ENCODE data around the gene CTAGE4. TPM values are rescaled to one million over a fixed set of nuclear protein-coding genes. Genes with fewer than 3 reads are reported as not detected.
"Not testable (repeated sequence)": the region's sequence is repeated elsewhere in the genome, so short reads cannot be mapped to it uniquely, and the experiment has no call there.

CTAGE4 gene
- polyA plus RNA-seq (2013, experiment 1 of 2; ENCODE audit: insufficient read length), result not detected
- not detected for polyA plus RNA-seq (2013, experiment 2 of 2; ENCODE audit: insufficient read length)

- DNase-seq, result not testable (repeated sequence)
Observed at GRCh38 chr7:144183166-144183565, at the start of gene CTAGE4. Gene CTAGE4 (plus strand): TSS chr7:144183466. CDS start chr7:144183504, 38 bp downstream.

- DNase-seq, result no peak
Observed at GRCh38 chr7:144134116-144134515, 49.1 kb upstream of the CTAGE4 start.

GRCh38 chr7:144137501-144137900 lies 45.8 kb upstream of the CTAGE4 start:
- DNase-seq, result no peak

- peak; percentile 0 for DNase-seq
Observed at GRCh38 chr7:144142187-144142586, 41.1 kb upstream of the CTAGE4 start.

- DNase-seq, result no peak
Observed at GRCh38 chr7:144144426-144144825, 38.8 kb upstream of the CTAGE4 start.

- no peak for DNase-seq
Observed at GRCh38 chr7:144148224-144148827, 34.9 kb upstream of the CTAGE4 start.

- no peak for DNase-seq
Observed at GRCh38 chr7:144158861-144159260, 24.4 kb upstream of the CTAGE4 start.

GRCh38 chr7:144164784-144165183 lies 18.5 kb upstream of the CTAGE4 start:
- no peak for DNase-seq

- peak; percentile 9 for DNase-seq
Observed at GRCh38 chr7:144171594-144172350, 11.5 kb upstream of the CTAGE4 start.

- no peak for DNase-seq
Observed at GRCh38 chr7:144174613-144175012, 8.7 kb upstream of the CTAGE4 start.

- peak; percentile 2 for DNase-seq
Observed at GRCh38 chr7:144178380-144179164, 4.7 kb upstream of the CTAGE4 start.

GRCh38 chr7:144179165-144179479 lies 4.1 kb upstream of the CTAGE4 start:
- DNase-seq, result not testable (repeated sequence)

- not testable (repeated sequence) for DNase-seq
Observed at GRCh38 chr7:144187848-144188247, 4.6 kb downstream of the CTAGE4 start.

- not testable (repeated sequence) for DNase-seq
Observed at GRCh38 chr7:144188578-144189171, 5.4 kb downstream of the CTAGE4 start.

GRCh38 chr7:144193782-144194181 lies 10.5 kb downstream of the CTAGE4 start:
- DNase-seq, result not testable (repeated sequence)

GRCh38 chr7:144194453-144194852 lies 11.2 kb downstream of the CTAGE4 start:
- not testable (repeated sequence) for DNase-seq

GRCh38 chr7:144195212-144195872 lies 12.1 kb downstream of the CTAGE4 start, which contains the start of gene ARHGEF35:
Gene ARHGEF35 (minus strand): TSS chr7:144195833. CDS start chr7:144188383, 7,450 bp downstream.
- DNase-seq, result not testable (repeated sequence)

GRCh38 chr7:144198934-144199333 lies 15.7 kb downstream of the CTAGE4 start:
- not testable (repeated sequence) for DNase-seq

- DNase-seq, result not testable (repeated sequence)
Observed at GRCh38 chr7:144201978-144202377, 18.7 kb downstream of the CTAGE4 start.

- not testable (repeated sequence) for DNase-seq
Observed at GRCh38 chr7:144203086-144203485, 19.8 kb downstream of the CTAGE4 start.

GRCh38 chr7:144205306-144205705 lies 22.0 kb downstream of the CTAGE4 start:
- not testable (repeated sequence) for DNase-seq

- not testable (repeated sequence) for DNase-seq
Observed at GRCh38 chr7:144217200-144217599, 33.9 kb downstream of the CTAGE4 start.

All from fibroblast of skin of back (primary cell).